Keratinocyte (primary cell): Measurements from ENCODE around the gene SIGLEC5.

Experiments
- EZH2 ChIP-seq: IDR thresholded peaks from one replicate; pipeline ENCODE4 v1.6.1; 2012; ENCODE audit warnings: inconsistent platforms, mild to moderate bottlenecking, low read length, moderate library complexity
- TF ChIP-seq, protein P1 (sequence below), 3 experiments: IDR thresholded peaks in 1 of 3; conservative IDR thresholded peaks in 1 of 3; optimal IDR thresholded peaks in 1 of 3; 2 replicates in 2 of 3; 3 replicates in 1 of 3; pipeline versions ENCODE3 to v1.5.1; 2011; ENCODE audit warnings: low read length in 3 of 3, mild to moderate bottlenecking in 3 of 3, moderate library complexity in 2 of 3, control low read depth in 1 of 3, inconsistent platforms in 1 of 3; ENCODE audit not compliant: insufficient read depth in 2 of 3; ENCODE audit errors: extremely low read depth in 1 of 3

DNA sequence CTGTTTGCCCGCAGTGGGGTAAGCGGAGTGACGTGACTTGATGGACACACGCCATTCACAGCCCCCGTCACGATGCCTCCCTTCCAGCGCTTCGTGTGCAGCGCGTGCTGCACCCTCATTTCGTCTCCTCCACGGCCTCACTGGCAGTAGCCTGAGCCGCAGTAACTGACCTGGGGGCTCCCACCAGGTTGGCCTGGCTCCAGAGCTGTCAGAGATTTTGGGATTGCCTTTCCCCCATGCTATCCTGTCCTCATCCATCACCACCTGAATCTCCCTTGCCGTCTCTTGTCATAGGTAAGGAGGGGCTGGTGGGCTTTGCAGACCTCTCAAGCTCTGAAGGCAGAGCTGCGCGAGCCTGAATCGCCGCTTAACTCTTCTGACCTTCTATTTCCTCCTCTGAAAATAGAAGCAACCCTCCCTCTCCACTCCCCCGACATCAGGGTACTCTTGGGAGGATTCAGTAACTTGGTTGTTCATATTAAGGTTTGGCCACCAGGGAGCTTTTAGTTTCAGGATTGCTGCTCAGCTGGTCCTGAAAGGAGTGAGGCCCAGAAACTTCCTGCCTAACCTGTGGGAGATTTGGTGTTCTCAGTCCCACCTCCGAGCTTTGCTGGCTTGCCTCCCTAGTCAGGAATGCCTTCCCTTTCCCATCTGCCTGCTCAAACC, 27.9 kb downstream of the SIGLEC5 start:
- TF ChIP-seq, protein P1, sequence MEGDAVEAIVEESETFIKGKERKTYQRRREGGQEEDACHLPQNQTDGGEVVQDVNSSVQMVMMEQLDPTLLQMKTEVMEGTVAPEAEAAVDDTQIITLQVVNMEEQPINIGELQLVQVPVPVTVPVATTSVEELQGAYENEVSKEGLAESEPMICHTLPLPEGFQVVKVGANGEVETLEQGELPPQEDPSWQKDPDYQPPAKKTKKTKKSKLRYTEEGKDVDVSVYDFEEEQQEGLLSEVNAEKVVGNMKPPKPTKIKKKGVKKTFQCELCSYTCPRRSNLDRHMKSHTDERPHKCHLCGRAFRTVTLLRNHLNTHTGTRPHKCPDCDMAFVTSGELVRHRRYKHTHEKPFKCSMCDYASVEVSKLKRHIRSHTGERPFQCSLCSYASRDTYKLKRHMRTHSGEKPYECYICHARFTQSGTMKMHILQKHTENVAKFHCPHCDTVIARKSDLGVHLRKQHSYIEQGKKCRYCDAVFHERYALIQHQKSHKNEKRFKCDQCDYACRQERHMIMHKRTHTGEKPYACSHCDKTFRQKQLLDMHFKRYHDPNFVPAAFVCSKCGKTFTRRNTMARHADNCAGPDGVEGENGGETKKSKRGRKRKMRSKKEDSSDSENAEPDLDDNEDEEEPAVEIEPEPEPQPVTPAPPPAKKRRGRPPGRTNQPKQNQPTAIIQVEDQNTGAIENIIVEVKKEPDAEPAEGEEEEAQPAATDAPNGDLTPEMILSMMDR (optimal IDR thresholded peaks at IDR 0.05 in 1 of 3, IDR thresholded peaks at IDR 0.05 in 1 of 3, conservative IDR thresholded peaks at IDR 0.05 in 1 of 3; ENCODE audit: extremely low read depth in 1 of 3, insufficient read depth in 2 of 3, low read length in 3 of 3) = no peak
- no peak for TF ChIP-seq EZH2
